Ovary (tissue), 3 donors: ENCODE measurements around the gene CRY1.

Experiments
- CTCF ChIP-seq, 3 donors: fragments of 450-650 bp in 2 of 3; fragments of 200-600 bp in 1 of 3; IDR thresholded peaks; one replicate each; pipeline versions ENCODE4 v1.5.1 to v1.8.0; 2016 to 2022; ENCODE audit warnings: antibody characterized with exemption in 3 of 3, mild to moderate bottlenecking in 1 of 3
- POLR2A ChIP-seq: fragments of 450-650 bp; IDR thresholded peaks from one replicate; pipeline ENCODE4 v1.6.1; 2017; ENCODE audit warnings: antibody characterized with exemption, mild to moderate bottlenecking, moderate library complexity
- donor health status: DM: no; HTN: no; CAD: no.

GRCh38 chr12:107035733-107036132 lies 57.6 kb downstream of the CRY1 start:
- TF ChIP-seq CTCF (IDR thresholded peaks at IDR 0.05) (no peak), POLR2A (no peak)
